Activated CD4-positive, alpha-beta T cell treated with anti-CD3 and anti-CD28 coated beads, Interleukin-2, amount 50 U/mL, for 48 hours (primary cell): ENCODE data around the gene BIRC2.

Source experiments
- DNase-seq, 2 experiments: peaks; one replicate each; pipeline ENCODE4 v3.0.0-alpha.2; 2020

The BIRC2 gene

DNA sequence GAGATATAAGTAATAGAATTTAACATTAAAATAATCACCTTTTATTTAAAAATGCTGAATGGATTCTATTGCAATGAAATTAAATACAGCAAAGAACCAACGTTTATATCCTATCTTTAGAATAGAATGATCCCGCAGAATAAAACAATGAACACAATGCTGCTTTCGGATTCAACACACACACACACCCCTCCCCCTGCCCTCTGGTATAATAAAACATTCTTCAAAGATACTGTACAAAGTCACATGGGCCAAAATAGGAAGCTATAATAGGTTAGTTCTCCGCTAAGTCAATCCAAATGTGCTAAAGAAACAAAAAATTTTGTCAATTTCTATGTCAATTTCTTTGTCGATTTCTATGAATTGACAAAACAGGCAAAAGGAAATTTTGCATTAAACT lies 58.5 kb downstream of the BIRC2 start:
- DNase-seq = no peak

DNA sequence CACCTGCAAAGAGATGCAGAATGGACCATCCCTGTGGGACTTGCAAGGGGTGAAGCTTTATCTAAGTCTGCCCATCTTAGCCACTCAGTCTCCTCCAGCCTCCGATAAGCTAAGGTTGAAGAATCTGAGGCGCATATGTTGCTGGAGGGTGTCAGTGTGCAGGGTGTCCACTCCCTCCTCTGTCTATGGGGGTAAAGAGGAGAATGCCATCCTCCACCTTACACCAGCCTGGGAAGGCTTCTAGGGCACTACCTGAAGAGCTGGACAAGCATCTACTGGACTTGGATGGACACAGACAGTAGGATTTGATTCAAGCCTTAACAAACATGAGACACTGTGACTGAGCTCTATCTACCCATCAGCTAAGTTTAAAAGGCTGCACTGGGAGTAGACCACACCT lies 59.1 kb downstream of the BIRC2 start:
- no peak for DNase-seq

DNA sequence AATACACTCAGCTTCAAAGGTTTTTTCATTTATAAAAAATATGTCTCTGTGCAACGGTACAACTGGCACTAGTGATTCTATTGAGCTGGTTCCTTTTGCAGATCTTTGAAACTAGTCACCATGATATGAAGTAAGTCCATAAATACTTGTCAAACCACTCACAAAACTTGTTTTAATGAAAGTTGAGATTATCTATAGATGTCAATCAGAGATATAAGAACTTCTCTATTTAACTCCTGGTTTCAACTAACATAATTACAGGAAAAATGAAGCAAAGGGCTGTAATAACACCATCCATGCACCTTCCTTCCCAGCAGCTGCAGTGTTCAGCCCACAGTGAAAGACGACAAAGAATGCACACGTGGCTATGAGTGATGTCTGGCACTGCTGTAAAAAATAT lies 60.9 kb downstream of the BIRC2 start:
- DNase-seq = no peak

DNA sequence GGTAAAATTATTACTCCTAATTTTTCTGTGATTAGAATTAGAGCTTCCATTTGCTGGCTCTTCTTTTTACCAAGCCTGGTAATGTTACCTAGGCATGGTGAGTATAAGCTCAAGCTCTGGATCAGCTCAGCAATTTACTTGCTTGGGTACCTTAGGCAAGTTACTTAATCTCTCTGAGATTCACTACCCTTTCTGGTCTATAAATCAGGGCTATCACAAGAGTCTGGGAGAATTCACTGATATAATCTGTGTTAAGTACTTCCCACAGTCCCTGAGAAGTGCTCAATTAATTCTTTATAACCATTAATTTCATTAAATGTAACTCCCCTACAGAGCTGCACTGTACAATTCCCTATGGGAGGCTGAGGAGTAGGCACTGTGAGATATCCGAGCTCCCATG lies 61.3 kb downstream of the BIRC2 start:
- no peak for DNase-seq

GRCh38 chr11:102410382-102410784 lies 63.4 kb downstream of the BIRC2 start:
- no peak for DNase-seq

DNA sequence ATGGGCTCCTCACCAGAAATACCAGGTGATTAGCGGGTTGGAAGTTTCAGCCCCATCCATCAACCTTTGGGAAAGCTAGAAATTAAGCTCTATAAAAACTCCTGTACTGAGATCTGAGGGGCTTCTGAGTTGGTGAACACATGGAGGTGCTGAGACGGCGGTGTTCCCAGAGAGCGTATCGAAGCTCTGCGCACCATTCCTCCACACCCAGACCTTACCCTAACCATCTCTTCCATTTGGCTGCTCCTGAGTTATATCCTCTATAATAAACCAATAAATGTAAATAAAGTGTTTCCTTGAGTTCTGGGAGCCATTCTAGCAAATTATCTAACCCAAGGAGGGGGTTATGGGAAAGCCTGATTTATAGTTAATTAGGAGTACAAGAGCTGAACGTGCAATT lies 64.1 kb downstream of the BIRC2 start:
- DNase-seq = no peak

DNA sequence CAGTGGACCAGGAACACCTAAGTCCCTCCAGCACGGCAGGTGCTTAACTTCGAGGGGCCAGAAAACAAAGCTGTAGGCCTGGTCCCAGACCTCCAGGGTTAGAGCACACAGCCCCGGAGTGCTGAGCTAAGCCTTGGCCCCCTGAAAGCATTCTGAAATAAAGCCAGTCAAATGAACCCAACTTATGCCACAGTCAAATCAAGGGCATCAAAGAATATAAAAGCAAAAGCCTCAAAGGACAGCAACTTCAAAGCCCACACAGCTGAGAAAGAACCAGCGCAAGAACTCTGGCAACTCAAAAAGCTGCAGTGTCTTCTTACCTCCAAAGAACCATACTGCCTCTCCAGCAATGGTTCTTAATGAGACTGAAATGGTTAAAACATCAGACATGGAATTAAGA lies 66.5 kb downstream of the BIRC2 start:
- no peak for DNase-seq

DNA sequence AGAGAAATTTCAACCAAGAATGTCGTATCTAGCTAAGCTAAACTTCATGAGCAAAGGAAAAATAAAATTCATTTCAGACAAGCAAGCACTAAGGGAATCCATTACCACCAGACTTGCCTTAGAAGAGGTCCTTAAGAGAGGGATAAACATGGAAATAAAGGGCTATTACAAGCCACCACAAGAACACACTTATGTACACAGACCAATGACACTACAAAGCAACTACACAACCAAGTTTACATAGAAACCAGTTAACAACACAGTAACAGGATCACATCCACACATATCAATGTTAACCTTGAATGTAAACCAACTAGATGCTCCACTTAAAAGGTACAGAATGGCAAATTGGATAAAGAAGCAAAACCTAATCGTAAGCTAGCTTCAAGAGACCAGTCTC lies 67.5 kb downstream of the BIRC2 start:
- no peak for DNase-seq

GRCh38 chr11:102415304-102415916 lies 68.4 kb downstream of the BIRC2 start:
- no peak for DNase-seq

DNA sequence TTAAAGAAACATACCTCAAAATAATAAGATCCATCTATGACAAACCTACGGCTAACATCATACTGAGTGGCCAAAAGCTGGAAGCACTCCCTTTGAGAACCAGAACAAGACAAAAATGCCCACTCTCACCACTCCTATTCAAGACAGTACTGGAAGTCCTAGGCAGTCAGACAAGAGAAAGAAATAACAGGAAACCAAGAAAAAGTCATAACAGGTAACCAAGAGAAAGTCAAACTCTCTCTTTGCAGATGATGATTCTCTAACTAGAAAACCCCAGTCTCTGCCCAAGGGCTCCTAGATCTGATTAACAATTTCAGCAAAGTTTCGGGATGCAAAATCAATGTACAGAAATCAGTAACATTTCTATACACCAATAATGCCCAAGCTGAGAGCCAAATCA lies 70.0 kb downstream of the BIRC2 start:
- DNase-seq = no peak

- DNase-seq = no peak
Observed at GRCh38 chr11:102419181-102419580, 72.2 kb downstream of the BIRC2 start.

GRCh38 chr11:102420547-102420946 lies 73.5 kb downstream of the BIRC2 start:
- DNase-seq = peak in 1 of 2 experiments; percentile 37

- DNase-seq = no peak
Observed at GRCh38 chr11:102421261-102421660, 74.2 kb downstream of the BIRC2 start.

GRCh38 chr11:102422817-102423712 lies 76.1 kb downstream of the BIRC2 start:
- no peak for DNase-seq

DNA sequence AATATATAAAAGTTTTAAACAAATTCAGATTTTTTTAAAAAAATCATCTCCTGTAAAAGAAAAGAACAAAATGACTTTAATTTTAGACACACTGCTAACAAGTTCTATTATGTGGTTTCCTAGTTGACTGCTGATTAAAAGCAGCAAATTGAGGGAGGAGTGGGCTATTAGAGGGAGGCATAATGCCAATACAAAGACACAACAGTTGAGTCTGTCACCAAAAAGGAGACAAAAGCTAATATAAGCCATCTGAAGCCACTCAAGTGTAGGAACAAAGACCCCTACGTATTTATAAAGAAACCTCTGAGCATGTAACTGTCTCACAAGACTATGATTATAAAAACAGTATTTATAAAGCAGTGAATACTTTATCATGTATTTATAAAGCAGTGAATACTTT lies 76.9 kb downstream of the BIRC2 start:
- no peak for DNase-seq

GRCh38 chr11:102426000-102426399 lies 79.0 kb downstream of the BIRC2 start:
- DNase-seq = no peak

GRCh38 chr11:102426570-102426969 lies 79.6 kb downstream of the BIRC2 start:
- DNase-seq = no peak

- no peak for DNase-seq
Observed at GRCh38 chr11:102427068-102427467, 80.1 kb downstream of the BIRC2 start.
